PC-9 (cell line): ENCODE data around the gene MAPKAP1. TPM values are rescaled to one million over a fixed set of nuclear protein-coding genes. Genes with fewer than 3 reads are reported as not detected.

Experiments
- BruUV-seq: library from RNA; stranded (reverse); fragments of 400-500 nt; replicated peaks from 2 replicates; lab custom pipeline; 2021; lab: Mats Ljungman, UMichigan
- CTCF ChIA-PET: fragments of 300-600 bp; sonication (Branson Sonifier 250); formaldehyde crosslinking; loops from one replicate; lab custom pipeline; 2022; ENCODE audit warnings: antibody characterized with exemption; lab: Charles Lee
- POLR2A ChIA-PET: fragments of 300-600 bp; sonication (Branson Sonifier 250); formaldehyde crosslinking; loops from one replicate; lab custom pipeline; 2022; ENCODE audit warnings: antibody characterized with exemption; ENCODE audit not compliant: unreplicated experiment; lab: Charles Lee
- DNase-seq, 2 experiments: peaks; one replicate each; pipeline versions ENCODE4 v3.0.0 to v3.0.0-alpha.2; 2015 to 2022; ENCODE audit warnings: mixed read lengths in 1 of 2
- H2AFZ ChIP-seq: fragments of 200-600 bp; sonication (generic); 2 replicates; pipeline ENCODE4 v1.8.1; 2017; ENCODE audit warnings: antibody characterized with exemption
- H3F3A ChIP-seq: fragments of 200-600 bp; sonication (generic); 2 replicates; pipeline ENCODE4 v1.8.1; 2017; ENCODE audit warnings: antibody characterized with exemption, mild to moderate bottlenecking, low read depth; ENCODE audit not compliant: insufficient read depth
- H3K27ac ChIP-seq: fragments of 200-600 bp; sonication (generic); 2 replicates; pipeline ENCODE4 v1.6.1; 2016; ENCODE audit warnings: mixed run types
- H3K27me3 ChIP-seq: fragments of 200-600 bp; sonication (generic); 2 replicates; pipeline ENCODE4 v1.6.1; 2016; ENCODE audit warnings: low read depth, mixed run types; ENCODE audit not compliant: insufficient read depth
- H3K36me3 ChIP-seq: fragments of 200-600 bp; sonication (generic); 2 replicates; pipeline ENCODE4 v1.6.1; 2016; ENCODE audit warnings: low read depth, mixed run types
- H3K4me1 ChIP-seq: fragments of 200-600 bp; sonication (generic); replicated peaks from 2 replicates; pipeline ENCODE4 v1.6.1; 2016; ENCODE audit warnings: mixed run types; ENCODE audit not compliant: insufficient read depth
- H3K4me2 ChIP-seq: fragments of 200-600 bp; sonication (generic); 2 replicates; pipeline ENCODE4 v1.6.1; 2017; ENCODE audit warnings: mixed run types
- H3K4me3 ChIP-seq: fragments of 200-600 bp; sonication (generic); 2 replicates; pipeline ENCODE4 v1.6.1; 2016; ENCODE audit warnings: mixed run types
- H3K79me2 ChIP-seq: fragments of 200-600 bp; sonication (generic); 2 replicates; pipeline ENCODE4 v1.6.1; 2017; ENCODE audit warnings: low read depth, mixed run types
- H3K9me2 ChIP-seq: fragments of 200-600 bp; sonication (generic); 2 replicates; pipeline ENCODE4 v1.8.1; 2017; ENCODE audit warnings: mild to moderate bottlenecking; ENCODE audit not compliant: insufficient read depth
- H3K9me3 ChIP-seq: fragments of 200-600 bp; sonication (generic); 2 replicates; pipeline ENCODE4 v1.8.1; 2016; ENCODE audit warnings: low read depth; ENCODE audit not compliant: insufficient read depth
- H4K20me1 ChIP-seq: fragments of 200-600 bp; sonication (generic); 2 replicates; pipeline ENCODE4 v1.8.1; 2017; ENCODE audit not compliant: insufficient read depth
- EZH2 ChIP-seq: fragments of 200-600 bp; sonication (generic); IDR thresholded peaks from 2 replicates; pipeline ENCODE4 v1.8.0; 2017; ENCODE audit warnings: antibody characterized with exemption, low read depth
- intact Hi-C: fragments of 100-400 bp; cut with micrococcal nuclease; formaldehyde crosslinking; loops from one replicate; pipeline ENCODE4 v1.10.0; 2022; ENCODE audit not compliant: unreplicated experiment
- total RNA-seq: library from RNA; stranded (reverse); gene quantifications from 2 replicates; pipeline ENCODE4 v1.2.3, GENCODE V29; 2021
- TF ChIP-seq, protein P1 (sequence below): fragments of 200-600 bp; sonication (generic); conservative IDR thresholded peaks from 2 replicates; pipeline ENCODE4 v1.6.1; 2017; ENCODE audit warnings: mixed run types, antibody characterized with exemption, mild to moderate bottlenecking, moderate library complexity

Gene MAPKAP1
- total RNA-seq, 1 experiment from 2014 or later, result 115 TPM

DNA sequence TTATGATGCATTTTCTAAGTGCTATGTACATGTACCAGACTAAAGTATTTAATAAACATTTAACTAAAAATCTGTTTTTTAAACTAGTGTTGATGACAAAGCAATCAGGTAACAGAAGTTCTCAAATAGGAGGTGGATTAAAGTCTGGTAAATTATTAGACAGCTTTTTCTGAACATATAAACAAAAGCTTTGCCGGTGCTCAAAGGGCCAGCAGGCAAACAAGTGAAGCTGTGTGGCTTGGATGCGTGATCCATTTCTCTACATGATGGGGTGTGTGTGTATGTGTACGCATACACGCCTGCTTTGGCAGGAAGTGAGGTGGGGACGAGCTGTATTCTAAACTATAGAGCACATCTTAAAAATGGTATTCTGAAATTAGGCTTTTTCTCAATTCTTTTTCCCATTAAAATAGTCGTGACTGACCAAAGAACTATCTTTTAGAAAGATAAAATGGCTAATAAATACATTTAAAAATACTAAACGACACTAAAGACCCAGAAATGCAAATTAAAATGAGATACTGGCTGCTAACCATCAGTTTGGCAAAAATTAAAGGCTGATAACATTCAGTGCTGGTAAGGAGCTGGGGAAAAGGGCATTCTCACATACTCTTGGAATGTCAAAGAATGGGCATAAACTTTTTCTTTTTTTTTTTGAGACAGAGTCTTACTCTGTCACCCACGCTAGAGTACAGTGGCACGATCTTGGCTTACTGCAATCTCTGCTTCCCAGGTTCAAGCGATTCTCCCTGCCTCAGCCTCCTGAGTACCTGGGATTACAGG lies 174.0 kb downstream of the MAPKAP1 start:
- H3K27ac ChIP-seq, result no peak overlapping the region
- POLR2A ChIA-PET, result no interaction called here
- H3K9me3 ChIP-seq, result no peaks in the 10 kb centered on the region
- H3K4me1 ChIP-seq, result peaks cover 43% of the 10 kb centered on the region
- H3K4me2 ChIP-seq, result no peak overlapping the region
- peaks cover 25% of the 10 kb centered on the region for H3F3A ChIP-seq
- CTCF ChIA-PET, result no interaction called here
- peaks cover 17% of the 10 kb centered on the region for H3K79me2 ChIP-seq
- BruUV-seq, result no TSS peak
- TF ChIP-seq EZH2, result no peak
- TF ChIP-seq, protein P1, sequence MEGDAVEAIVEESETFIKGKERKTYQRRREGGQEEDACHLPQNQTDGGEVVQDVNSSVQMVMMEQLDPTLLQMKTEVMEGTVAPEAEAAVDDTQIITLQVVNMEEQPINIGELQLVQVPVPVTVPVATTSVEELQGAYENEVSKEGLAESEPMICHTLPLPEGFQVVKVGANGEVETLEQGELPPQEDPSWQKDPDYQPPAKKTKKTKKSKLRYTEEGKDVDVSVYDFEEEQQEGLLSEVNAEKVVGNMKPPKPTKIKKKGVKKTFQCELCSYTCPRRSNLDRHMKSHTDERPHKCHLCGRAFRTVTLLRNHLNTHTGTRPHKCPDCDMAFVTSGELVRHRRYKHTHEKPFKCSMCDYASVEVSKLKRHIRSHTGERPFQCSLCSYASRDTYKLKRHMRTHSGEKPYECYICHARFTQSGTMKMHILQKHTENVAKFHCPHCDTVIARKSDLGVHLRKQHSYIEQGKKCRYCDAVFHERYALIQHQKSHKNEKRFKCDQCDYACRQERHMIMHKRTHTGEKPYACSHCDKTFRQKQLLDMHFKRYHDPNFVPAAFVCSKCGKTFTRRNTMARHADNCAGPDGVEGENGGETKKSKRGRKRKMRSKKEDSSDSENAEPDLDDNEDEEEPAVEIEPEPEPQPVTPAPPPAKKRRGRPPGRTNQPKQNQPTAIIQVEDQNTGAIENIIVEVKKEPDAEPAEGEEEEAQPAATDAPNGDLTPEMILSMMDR, result no peak
- H3K27me3 ChIP-seq, result no peaks in the 10 kb centered on the region
- no peaks in the 10 kb centered on the region for H4K20me1 ChIP-seq
- no peaks in the 10 kb centered on the region for H3K36me3 ChIP-seq
- no peak for DNase-seq
- H3K9me2 ChIP-seq, result no peaks in the 10 kb centered on the region
- H3K4me3 ChIP-seq, result no peak overlapping the region
- H2AFZ ChIP-seq, result no peak overlapping the region
- intact Hi-C loops, result loop anchor here (10.0 kb wide), 1 partner anchor 88 kb away; no protein-coding TSS in a partner anchor

DNA sequence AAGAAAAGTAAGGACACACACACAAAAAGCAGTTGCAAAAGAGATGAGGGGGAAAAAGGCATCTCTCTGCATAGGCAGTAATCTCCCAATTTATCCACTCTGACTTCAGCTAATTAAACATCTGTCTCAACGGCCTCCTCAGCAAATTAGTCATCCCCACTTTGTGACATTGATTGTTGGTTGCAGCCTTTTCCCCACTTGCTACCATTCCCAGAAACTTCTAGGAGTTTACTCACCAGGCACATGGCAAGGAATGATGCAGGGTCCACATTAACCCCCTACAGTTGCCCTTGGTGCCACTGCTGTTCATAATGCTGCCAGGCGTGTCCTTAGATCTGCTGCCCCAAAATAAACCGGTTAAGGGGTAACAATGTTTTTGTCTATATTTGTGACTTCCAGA lies 174.6 kb downstream of the MAPKAP1 start:
- TF ChIP-seq EZH2, result no peak
- TF ChIP-seq, protein P1, result no peak
- peaks cover 15% of the 10 kb centered on the region for H3K79me2 ChIP-seq
- H3K36me3 ChIP-seq, result no peaks in the 10 kb centered on the region
- H3K4me3 ChIP-seq, result no peak overlapping the region
- ChIA-PET CTCF (no interaction called here), POLR2A (no interaction called here)
- no peak overlapping the region for H3K27ac ChIP-seq
- H3K4me2 ChIP-seq, result no peak overlapping the region
- BruUV-seq, result no TSS peak
- peaks cover 37% of the 10 kb centered on the region for H3K4me1 ChIP-seq
- no peak overlapping the region for H2AFZ ChIP-seq
- peaks cover 20% of the 10 kb centered on the region for H3F3A ChIP-seq
- no peaks in the 10 kb centered on the region for H3K27me3 ChIP-seq
- H3K9me2 ChIP-seq, result no peaks in the 10 kb centered on the region
- H4K20me1 ChIP-seq, result no peaks in the 10 kb centered on the region
- intact Hi-C loops, result loop anchor here (10.0 kb wide), 1 partner anchor 88 kb away; no protein-coding TSS in a partner anchor
- H3K9me3 ChIP-seq, result no peaks in the 10 kb centered on the region
- no peak for DNase-seq

DNA sequence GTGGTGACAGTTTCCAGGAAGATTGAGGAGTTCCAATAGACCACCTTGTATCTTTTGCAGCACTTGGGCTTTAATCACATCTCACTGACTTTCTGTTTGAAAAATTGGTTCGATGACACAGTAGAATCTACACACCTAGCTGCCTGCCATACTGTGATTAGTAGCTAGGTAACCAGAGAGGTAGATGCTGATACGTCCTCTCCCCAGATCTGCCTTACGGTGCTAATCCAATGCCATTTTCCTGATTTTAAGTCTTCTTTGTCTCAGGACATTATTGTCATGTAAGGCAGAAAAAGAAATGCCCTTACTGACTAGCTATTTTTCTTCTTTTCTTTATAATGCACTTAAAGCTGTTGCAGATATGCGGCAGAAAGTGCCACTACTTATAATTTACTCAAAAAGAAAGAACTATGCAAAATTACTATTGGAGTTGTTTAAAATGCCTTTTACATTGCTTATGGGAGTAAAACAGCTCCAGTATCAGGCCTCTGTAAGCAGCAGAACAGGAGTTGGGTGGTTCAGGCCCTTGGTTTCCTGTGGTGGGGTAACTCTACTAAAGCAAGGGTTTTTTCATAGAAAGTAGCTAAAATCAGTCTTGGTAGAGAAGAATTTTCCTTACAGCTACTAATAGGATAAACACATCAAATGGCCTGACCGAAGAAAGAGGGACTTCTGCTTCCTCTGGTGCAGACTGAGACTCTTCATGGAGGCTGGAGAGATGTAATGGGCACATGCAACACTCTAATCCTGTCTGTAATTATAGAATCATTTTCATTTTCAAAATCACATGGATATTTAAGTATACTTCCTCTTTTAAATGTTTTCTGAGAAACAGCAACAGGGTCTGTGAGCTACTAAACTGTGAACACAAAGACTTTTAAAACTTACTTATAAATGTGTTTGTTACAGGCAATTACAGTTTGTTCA lies 177.2 kb downstream of the MAPKAP1 start:
- H3K4me2 ChIP-seq, result no peak overlapping the region
- no peaks in the 10 kb centered on the region for H4K20me1 ChIP-seq
- no peak overlapping the region for H3K4me3 ChIP-seq
- H3K36me3 ChIP-seq, result no peaks in the 10 kb centered on the region
- no peaks in the 10 kb centered on the region for H3K9me3 ChIP-seq
- H3K4me1 ChIP-seq, result peaks cover 12% of the 10 kb centered on the region
- no peaks in the 10 kb centered on the region for H3K27me3 ChIP-seq
- H3K9me2 ChIP-seq, result no peaks in the 10 kb centered on the region
- no peaks in the 10 kb centered on the region; the same call in 1 of the 2 replicates for H3F3A ChIP-seq
- no TSS peak for BruUV-seq
- intact Hi-C loops, result loop anchor here (10.0 kb wide), 1 partner anchor 85 kb away; no protein-coding TSS in a partner anchor
- ChIA-PET POLR2A (interaction anchor here (0.6 kb wide), 1 partner anchor 32 kb away, joined by 4 read pairs; no protein-coding TSS in a partner anchor), CTCF (interaction anchor here (0.6 kb wide), 1 partner anchor 259 kb away, joined by 3 read pairs; no protein-coding TSS in a partner anchor)
- H2AFZ ChIP-seq, result no peak overlapping the region
- TF ChIP-seq, protein P1, result no peak
- no peak for TF ChIP-seq EZH2
- no peak for DNase-seq
- no peak overlapping the region for H3K27ac ChIP-seq
- H3K79me2 ChIP-seq, result peaks cover 5% of the 10 kb centered on the region; the same call in 1 of the 2 replicates
